ENCODE measurements around the gene CREM. TPM values are rescaled to one million over a fixed set of nuclear protein-coding genes. Genes with fewer than 3 reads are reported as not detected.
A peak's percentile ranks its signal among the peaks of the same experiment; 100 is the strongest.

Gene CREM
- total RNA-seq, 1 experiment from 2014 or later, result 47.3 TPM

DNA sequence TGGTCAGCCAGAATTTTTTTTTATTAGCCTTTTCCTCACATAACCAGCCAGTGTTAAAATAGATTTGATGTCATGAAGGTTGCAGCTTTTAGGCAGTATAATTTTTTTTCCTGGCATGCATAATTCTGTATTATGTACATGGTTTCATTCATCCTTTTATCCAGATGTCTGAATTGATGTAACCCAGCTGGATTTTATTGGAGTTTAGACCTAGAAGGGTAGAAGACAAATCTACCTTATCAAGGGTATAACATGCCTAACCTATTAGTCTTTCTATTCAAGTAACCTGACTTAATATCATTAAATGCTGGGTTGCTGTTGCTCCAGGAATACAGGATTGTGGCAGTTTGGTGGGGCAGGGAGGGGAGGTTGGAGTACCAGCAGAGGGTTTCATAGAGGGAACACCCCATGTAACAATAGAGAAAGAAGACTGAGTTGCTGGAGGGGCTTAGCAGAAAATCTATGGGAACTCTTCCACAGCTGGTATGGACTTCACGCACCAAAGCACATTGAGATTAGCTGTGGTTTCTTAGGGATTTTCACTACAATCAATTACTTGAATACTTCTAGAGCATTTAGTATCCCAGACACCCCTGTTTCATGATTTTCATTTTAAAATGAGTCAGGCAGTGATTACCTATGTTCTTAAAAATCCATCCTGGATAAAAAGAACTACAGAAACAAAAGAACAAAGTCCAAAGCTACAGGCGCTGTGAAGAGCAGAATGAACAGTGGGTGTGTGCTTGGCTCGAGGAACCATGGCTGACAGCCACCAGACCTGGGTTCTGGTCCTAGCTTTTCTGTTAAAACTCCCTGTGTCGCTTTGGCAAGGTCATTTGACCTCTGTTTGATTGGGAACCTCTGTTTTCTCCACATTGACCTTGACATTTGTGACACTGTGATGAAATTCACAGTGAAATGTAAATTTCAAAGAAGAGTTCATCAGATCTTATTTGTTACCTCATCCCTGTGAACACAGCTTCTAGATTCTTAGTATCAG lies 93.5 kb downstream of the CREM start:
- no peak for DNase-seq (ENCODE audit: low spot score)

DNA sequence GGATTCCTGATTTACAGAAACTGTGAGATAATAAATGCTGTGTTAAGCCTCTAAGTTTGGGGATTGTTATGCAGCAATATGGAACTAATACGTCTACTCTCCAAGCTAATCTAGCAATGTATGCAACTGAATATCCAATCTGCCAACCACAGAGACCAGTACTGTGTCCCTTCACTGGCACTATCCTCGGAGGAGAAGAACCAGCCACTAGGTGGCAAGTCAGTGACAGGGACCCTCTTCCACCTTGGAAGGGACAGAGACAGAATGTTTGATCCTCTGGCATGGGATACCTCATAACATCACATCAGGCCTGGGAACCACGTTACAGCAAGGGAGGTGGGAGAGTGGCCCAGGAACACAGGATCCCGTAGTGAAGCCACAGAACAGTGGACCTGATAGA lies 96.4 kb downstream of the CREM start:
- DNase-seq (ENCODE audit: low spot score), result no peak

DNA sequence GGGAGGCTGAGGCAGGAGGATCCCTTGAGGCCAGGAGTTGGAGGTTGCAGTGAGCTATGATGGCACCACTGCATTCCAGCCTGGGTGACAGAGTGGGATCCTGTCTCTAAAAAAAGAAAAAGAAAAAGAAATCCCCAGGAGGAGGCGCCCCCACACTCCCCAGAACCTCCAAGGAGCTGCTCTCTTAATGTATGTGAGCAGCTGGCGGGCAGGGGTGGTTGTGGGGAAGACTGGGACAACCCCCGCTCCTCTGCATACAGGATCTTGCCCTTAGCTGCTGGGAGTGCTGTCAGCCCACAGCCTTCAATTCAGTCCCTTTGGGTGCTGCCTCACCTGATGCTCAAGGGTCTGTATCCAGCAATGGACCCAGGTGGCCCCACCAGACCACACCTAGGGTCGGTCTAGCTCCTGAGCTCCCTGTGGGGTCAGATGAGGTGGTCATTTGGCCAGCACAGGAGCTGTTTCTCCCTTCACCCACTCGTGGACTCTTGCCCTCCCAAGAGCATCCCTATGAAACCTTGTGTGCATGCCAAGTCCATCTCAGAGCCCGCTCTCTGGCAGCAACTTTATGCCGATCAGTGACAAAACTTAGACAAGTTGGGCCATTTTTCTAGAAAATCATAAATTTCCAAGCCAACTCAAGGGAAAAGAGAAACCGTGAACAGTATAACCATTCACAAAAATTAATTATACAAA lies 97.5 kb downstream of the CREM start:
- DNase-seq (ENCODE audit: low spot score), result no peak

GRCh38 chr10:35225204-35225603 lies 98.6 kb downstream of the CREM start:
- DNase-seq (ENCODE audit: low spot score), result peak; percentile 46

DNA sequence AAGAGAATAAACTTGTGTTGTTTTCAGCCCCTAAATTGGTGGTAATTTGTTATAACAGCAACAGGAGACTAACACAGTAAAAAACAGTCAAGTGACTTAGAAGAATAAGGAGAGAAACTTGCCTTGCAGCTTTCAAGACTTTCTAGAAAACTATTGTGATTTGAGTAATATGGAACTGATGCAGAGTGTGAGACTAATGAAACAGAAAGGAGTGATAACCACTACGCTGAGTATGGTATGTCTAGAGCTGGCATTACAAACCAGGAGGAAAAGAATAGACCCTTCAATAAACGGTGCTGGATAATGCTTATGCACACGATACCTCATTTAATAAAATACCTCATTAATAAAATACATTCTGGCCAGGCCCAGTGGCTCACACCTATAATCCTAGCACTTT lies 99.9 kb downstream of the CREM start:
- no peak for DNase-seq (ENCODE audit: low spot score)

- no peak for DNase-seq (ENCODE audit: low spot score)
Observed at GRCh38 chr10:35228058-35228457, 101.4 kb downstream of the CREM start.

- no peak for DNase-seq (ENCODE audit: low spot score)
Observed at GRCh38 chr10:35231646-35232045, 105.0 kb downstream of the CREM start.

DNA sequence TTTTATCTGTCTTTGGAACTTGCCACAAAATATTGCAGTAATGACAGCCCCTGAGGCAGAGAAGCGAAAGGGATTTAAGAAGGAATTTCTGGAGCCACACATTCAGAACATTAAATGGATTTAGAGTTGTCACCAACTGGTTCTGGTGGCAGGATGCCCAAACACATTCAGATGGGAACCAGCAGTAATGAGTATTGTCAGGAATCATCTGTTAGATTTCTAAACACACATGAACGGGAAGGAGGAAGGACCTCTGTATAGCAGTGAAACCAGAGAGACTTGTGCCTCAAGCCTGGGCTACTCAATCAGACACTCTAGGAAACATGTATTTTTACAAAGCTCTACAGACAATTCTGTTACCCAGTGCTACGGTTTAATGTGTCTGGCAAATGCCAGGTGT lies 105.9 kb downstream of the CREM start:
- DNase-seq (ENCODE audit: low spot score), result no peak

DNA sequence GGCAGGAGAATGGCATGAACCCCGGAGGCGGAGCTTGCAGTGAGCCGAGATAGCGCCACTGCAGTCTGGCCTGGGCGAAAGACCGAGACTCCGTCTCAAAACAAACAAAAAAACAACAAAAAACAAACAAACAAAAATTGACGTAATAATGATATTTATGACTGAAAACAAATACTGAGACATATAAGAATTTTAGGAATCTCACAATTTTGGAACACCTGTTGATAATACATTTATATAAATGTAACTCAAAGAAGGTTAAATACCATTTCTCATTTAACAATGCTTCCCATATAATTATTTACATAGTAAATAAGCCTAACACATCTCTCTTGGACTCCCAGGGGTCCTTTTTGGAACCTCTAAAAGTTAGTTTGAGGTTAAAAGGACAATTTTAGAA lies 107.4 kb downstream of the CREM start:
- DNase-seq (ENCODE audit: low spot score), result no peak

DNA sequence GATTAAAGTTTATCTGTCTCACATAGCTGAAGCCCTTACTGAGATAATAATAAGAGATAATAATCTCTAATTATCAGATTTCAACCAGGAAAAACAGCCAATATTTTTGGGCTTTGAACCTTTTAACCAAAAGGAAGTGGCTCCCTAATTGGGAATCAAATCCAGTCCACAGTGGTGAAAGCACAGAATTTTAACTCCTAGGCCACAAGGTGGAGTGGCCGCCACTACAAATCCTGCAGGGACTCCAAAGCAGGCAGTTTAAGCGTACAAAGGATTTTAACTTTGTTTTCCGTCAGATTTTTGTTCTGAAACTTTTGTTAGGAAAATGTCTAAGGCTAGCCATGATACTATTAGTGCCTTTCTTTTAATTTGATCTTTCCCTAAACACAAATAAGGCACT lies 110.1 kb downstream of the CREM start:
- peak; percentile 31 for DNase-seq (ENCODE audit: low spot score)

DNA sequence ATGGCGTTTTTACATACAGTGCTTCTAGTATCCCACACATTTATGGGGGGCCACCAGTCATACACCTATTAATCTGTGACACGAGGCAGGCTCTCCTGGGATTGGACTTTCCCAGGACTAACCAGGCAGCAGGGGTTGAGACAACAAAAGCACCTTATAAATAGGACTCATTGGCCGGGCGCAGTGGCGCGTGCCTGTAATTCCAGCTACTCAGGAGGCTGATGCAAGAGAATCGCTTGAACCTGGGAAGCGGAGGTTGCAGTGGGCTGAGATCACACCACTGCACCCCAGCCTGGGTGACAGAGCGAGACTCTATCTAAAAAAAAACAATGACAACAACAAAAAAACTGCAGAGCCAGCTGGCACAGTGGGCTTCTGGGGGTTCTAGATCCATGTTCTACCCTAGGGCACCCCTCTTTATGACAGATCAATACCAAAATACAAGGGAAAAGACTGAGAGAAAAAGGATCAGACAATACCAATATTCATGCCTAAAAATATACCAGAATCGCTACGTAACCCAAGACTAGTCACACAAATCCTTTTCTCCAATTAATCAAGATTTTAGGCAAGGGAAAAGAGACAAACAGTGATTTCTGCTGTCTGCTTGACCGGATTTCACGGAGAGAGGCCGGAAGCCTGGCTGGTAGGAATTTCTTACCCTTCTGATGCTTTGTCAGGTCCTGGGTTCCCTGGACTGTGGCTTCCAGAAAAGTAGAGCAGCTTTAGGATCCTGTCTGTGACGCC lies 111.3 kb downstream of the CREM start:
- no peak for DNase-seq (ENCODE audit: low spot score)

- no peak for DNase-seq (ENCODE audit: low spot score)
Observed at GRCh38 chr10:35244549-35244948, 117.9 kb downstream of the CREM start.

- no peak for DNase-seq (ENCODE audit: low spot score)
Observed at GRCh38 chr10:35246770-35247343, 120.2 kb downstream of the CREM start.

DNA sequence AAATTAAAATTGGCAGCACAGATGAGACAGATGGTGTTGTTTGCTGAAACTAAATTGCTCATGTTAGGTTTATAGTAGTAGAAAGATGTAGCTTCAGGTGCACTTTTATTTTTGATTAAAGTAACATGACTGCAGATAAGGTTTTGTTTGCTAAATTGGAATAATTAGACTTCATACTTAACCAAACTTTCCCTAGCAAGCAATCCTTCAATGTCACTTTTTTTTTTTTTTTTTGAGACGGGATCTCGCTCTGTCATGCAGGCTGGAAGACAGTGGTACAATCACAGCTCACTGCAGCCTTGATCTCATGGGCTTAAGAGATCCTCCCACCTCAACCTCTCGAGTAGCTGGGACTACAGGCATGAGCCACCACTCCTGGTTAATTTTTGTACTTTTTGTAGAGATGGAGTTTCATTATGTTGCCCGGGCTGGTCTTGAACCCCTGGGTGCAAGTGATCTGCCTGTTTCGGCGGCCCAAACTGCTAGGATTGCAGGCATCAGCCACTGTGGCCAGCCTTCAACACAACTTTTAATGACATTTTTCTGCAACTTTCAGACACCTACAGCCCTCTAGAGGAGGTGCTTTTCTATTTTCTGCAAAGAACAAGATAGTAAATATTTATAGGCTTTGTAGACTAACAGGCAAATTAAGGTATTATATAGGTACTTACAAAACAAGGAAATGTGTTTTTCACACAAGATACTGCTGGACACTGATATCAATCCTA lies 124.9 kb downstream of the CREM start:
- no peak for DNase-seq (ENCODE audit: low spot score)

- no peak for DNase-seq (ENCODE audit: low spot score)
Observed at GRCh38 chr10:35257057-35257983, 130.7 kb downstream of the CREM start.

DNA sequence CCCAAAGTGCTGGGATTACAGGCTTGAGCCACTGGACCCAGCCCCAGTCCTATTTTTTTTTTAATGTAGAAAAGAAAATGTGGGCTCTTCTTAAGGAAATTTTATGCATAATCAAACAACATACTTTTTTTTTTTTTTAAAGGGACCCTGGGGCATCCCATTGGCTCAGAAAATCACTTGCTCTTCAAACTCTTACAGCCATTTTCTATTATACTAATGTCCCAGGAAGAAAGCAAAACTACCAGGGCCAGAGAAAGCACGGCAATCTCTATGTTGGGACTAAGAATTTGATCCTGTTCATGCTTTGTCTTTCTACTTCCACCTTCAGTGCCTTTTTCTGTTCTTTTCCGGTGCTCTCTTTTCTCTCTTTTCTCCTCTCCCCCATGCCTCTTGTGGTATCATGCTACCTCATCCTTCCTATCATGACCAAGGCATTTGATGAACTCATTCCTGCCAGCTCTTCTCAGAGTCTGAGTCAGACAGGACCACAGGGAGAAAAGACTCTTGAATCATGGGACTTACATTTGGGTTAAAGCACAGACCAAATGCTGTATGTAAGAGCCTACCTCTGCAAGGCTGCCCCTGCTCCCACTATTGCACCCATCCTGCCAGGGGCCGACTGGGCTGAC lies 133.2 kb downstream of the CREM start:
- peak; percentile 94 for DNase-seq (ENCODE audit: low spot score)

DNA sequence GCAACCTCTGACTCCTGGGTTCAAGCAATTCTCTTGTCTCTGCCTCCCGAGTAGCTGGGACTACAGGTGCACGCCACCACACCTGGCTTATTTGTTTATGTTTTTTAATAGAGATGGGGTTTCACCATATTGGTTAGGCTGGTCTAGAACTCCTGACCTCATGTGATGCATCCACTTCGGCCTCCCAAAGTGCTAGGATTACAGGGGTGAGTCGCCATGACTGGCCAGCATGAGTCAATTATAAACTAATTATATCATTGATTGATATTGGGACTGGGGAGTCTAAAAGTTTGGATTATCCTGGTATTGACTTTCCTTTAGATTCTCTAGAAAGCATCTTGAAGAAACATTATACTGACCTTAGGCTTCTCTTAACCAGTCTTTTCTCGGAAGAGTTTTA lies 135.8 kb downstream of the CREM start:
- no peak for DNase-seq (ENCODE audit: low spot score)
